ENCODE results near the gene WWTR1. TPM values are rescaled to one million over a fixed set of nuclear protein-coding genes. Genes with fewer than 3 reads are reported as not detected.
A peak's percentile ranks its signal among the peaks of the same experiment; 100 is the strongest.

Gene WWTR1
- total RNA-seq, 1 donor from 2014 or later, result 87.7 TPM

DNA sequence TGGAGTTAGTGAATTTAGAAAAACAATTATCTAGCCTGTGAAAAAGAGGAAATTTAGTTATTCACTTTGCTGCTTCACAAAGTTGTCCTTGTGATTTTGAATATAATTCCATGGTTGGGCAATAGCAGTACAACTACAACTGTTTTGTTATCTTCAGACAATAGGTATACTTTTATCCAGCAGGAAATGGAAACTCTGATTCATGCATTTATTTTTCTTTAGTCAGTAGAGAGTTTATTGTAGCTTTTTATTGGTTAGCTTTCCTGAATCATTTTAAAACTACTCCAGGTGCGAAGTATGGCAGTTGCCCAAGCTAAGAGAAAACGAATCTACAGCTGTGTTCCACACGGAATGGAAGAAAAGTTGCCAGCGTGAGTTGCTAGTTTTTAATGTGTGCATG lies 103.0 kb downstream of the WWTR1 start:
- Histone ChIP-seq H3K9me3 (no peaks in the 10 kb centered on the region), H3K4me1 (peaks cover 18% of the 10 kb centered on the region), H3K27me3 (no peaks in the 10 kb centered on the region), H3K27ac (no peak overlapping the region), H3K4me3 (no peak overlapping the region), H3K36me3 (no peaks in the 10 kb centered on the region)
- DNase-seq (no peak), ATAC-seq (no peak)
- intact Hi-C loops (cut with DNase I), result no loop called here
- TF ChIP-seq, protein P1, sequence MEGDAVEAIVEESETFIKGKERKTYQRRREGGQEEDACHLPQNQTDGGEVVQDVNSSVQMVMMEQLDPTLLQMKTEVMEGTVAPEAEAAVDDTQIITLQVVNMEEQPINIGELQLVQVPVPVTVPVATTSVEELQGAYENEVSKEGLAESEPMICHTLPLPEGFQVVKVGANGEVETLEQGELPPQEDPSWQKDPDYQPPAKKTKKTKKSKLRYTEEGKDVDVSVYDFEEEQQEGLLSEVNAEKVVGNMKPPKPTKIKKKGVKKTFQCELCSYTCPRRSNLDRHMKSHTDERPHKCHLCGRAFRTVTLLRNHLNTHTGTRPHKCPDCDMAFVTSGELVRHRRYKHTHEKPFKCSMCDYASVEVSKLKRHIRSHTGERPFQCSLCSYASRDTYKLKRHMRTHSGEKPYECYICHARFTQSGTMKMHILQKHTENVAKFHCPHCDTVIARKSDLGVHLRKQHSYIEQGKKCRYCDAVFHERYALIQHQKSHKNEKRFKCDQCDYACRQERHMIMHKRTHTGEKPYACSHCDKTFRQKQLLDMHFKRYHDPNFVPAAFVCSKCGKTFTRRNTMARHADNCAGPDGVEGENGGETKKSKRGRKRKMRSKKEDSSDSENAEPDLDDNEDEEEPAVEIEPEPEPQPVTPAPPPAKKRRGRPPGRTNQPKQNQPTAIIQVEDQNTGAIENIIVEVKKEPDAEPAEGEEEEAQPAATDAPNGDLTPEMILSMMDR (IDR thresholded peaks at IDR 0.05), result no peak

DNA sequence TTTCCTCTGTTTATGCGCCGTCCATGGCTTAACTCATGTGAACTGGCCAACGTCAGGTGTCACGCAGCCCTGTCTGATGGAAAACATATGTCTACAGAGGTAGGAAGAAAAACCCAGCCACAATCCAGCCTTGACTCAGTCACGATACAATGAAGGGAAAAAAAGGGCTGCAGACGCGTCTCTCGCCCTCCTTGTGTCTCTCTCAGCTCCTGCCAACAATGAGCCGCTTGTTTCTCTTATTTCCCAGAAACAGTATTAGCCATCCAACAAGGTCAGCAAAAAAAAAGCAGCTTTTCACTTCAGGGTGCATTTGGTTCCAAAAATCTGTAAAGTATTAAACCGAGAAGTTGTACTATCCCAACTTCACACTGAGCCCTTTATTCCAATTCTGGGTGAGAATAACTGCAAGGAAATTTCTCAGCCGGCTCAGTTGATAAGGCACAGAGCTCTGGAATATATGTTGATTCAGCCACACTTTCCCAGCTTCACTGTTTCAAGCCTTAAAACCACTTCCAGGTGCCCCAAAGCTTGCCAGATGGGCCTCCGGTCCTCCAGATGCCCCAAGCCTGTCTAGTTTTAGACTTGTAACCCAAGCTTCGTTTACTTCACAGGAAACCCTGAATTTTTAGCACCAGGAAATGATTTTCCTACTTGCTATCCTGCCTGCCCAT lies 103.9 kb downstream of the WWTR1 start:
- Histone ChIP-seq H3K4me3 (no peak overlapping the region), H3K9me3 (no peaks in the 10 kb centered on the region), H3K27me3 (no peaks in the 10 kb centered on the region), H3K36me3 (no peaks in the 10 kb centered on the region), H3K4me1 (peaks cover 20% of the 10 kb centered on the region), H3K27ac (peak overlapping the region; percentile 21)
- intact Hi-C loops (cut with DNase I), result no loop called here
- DNase-seq (no peak), ATAC-seq (peak; percentile 22)
- TF ChIP-seq, protein P1 (IDR thresholded peaks at IDR 0.05), result no peak

DNA sequence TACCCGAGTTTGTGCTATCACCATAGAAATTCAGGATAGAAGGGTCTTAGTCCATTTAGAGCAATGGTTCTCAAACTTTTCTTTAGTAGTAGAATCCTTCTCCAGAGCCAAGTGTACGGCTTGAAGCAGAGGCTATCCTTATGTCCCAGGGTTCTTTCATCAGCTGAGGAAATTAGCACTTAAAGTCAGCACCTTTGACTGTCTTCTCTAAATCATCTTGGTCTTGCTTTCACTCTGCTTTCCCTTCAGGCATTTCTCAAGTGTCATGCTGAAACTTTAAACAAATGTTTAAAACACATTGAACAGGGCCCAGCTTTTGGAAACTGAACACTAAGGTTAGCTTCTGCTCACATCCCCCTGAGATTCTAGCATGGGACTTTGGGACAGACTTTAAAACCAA lies 105.1 kb downstream of the WWTR1 start:
- Histone ChIP-seq H3K4me3 (no peak overlapping the region), H3K4me1 (peaks cover 30% of the 10 kb centered on the region), H3K36me3 (no peaks in the 10 kb centered on the region), H3K9me3 (no peaks in the 10 kb centered on the region), H3K27ac (no peak overlapping the region), H3K27me3 (no peaks in the 10 kb centered on the region)
- TF ChIP-seq, protein P1 (IDR thresholded peaks at IDR 0.05), result no peak
- ATAC-seq, result no peak
- intact Hi-C loops (cut with DNase I), result no loop called here
- DNase-seq, result no peak

DNA sequence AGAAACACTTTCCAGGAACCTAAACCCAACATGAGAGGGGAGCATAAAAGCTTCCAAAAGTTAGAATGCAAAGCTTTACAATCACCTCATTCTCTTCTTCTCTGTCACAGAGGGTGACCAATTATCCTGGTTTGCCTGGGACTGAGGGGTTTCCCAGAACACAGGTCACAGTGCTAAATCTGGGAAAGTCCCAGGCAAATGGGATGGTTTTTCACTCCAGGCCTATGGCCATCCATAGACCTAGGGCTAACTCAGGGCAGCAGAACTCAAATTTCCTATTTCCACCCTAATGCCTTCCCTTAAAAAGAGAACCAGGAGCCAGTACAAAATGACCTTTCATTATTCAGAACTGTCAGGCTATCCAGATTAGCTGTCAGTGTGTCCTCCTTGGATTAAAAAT lies 106.3 kb downstream of the WWTR1 start:
- Histone ChIP-seq H3K27me3 (no peaks in the 10 kb centered on the region), H3K9me3 (no peaks in the 10 kb centered on the region), H3K36me3 (no peaks in the 10 kb centered on the region), H3K27ac (no peak overlapping the region), H3K4me1 (peaks cover 30% of the 10 kb centered on the region), H3K4me3 (no peak overlapping the region)
- no peak for DNase-seq
- intact Hi-C loops (cut with DNase I), result no loop called here
- peak; percentile 17 for ATAC-seq
- TF ChIP-seq, protein P1 (IDR thresholded peaks at IDR 0.05), result no peak

DNA sequence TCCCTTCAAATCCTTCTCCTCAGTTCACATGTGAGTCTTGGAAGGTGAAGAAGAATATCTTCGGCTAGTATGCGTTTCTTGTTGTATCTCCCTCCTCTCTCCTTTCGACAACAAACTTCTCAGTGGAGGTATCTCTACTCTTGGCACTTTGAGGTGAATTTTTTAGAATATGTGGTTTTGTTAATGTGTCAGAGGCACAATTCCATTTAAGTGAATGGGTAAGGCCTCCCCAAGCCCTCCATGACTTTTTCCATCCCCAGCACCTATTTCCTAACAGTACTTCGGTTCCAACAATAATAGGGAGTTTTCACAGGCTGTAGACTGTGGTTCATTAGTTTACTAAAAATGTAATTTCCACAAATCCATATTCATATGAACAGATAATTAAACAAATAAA lies 109.2 kb downstream of the WWTR1 start:
- DNase-seq (no peak), ATAC-seq (no peak)
- intact Hi-C loops (cut with DNase I), result no loop called here
- TF ChIP-seq, protein P1 (IDR thresholded peaks at IDR 0.05), result no peak
- Histone ChIP-seq H3K9me3 (no peaks in the 10 kb centered on the region), H3K27ac (peak overlapping the region; percentile 40), H3K4me1 (peaks cover 12% of the 10 kb centered on the region), H3K36me3 (no peaks in the 10 kb centered on the region), H3K27me3 (no peaks in the 10 kb centered on the region), H3K4me3 (no peak overlapping the region)
